Inferior parietal cortex (tissue), 1 donor: ENCODE data around the gene KIAA1217.
"Not testable (repeated sequence)": the region's sequence is repeated elsewhere in the genome, so short reads cannot be mapped to it uniquely, and the experiment has no call there.

Experiments
- DNase-seq: peaks from one replicate; pipeline ENCODE4 v3.0.0-alpha.2; 2016; ENCODE audit errors: extremely low spot score

KIAA1217 gene

DNA sequence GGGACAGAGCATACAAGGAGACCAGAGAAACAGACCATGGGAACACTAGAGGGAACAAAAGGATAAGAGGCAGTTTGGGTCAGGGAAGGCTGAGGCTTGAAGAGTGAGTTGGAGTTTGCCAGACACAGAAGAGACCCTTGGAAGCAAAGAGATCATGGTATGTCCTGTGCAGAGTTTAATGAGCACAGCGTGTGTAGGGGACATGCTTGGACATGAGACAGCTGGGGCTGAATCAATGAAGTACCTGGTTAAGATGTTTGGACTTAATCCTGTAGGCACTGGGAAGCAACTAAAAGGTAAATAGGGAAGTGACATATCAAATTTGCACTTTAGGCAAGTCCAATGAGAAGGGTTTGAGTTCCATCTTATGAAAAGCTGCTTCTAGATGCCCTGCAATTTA is 79.6 kb downstream of the KIAA1217 start:
- DNase-seq: no peak

DNA sequence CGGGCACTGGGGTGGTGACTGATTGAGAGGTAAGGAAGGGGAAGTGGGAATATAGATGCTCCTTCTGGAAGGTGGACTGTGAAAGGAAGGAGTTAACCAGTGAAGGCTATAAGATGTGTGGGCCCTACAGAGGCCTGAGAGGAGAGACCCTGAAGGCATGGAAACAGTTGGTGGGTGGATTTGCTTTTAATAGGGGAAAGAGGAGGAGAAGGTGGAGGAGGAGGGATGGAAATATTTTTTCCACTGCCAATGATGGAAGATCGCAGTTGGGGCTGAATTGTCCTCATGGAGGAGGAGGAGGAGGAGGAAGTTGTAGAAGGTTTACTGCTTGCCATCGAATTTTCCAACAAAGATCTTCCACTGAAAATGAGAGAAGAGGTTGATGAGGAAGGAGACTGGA is 80.3 kb downstream of the KIAA1217 start:
- no peak for DNase-seq

DNA sequence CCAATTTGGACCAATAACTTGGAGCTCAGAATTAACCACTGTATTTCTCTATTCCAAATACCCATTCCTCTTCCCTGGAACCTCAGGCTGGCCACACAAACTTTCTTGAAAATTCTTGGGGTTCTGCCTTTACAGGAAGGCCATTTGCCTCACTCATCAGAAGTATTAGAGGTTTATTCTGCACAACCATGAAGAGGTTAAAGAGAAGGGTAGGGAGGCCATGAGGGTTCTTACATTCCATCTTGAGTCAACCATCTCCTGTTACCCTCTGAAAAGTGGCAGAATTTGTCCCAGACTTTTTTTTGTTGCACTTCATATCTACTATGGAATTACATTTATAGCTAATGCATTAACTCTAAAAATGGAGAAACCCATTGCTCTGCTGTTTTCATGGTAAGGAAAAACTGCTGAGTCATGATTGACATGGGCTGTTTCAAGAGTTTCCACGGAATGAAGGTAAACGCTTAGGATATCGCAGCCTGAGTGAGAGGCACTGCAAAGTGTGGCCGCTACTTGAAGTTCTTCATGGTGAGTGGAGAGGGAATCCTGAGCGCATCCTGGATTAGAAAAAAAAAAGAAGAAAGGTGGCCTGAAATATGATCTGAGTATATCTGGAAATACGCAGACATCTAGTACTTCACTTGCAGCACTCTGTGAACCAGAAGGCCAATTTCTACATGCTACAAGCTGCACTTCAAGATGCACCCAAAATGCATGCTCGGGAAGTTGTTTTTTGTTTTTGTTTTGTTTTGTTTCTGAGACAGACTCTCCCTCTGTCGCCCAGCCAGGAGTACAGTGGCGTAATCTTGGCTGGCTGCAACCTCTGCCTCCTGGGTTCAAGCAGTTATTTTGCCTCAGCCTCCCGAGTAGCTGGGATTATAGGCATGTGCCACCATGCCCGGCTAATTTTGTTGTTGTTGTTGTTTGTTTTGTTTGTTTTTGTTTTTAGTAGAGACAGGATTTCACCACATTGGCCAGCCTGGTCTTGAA is 83.7 kb downstream of the KIAA1217 start:
- no peak for DNase-seq

DNA sequence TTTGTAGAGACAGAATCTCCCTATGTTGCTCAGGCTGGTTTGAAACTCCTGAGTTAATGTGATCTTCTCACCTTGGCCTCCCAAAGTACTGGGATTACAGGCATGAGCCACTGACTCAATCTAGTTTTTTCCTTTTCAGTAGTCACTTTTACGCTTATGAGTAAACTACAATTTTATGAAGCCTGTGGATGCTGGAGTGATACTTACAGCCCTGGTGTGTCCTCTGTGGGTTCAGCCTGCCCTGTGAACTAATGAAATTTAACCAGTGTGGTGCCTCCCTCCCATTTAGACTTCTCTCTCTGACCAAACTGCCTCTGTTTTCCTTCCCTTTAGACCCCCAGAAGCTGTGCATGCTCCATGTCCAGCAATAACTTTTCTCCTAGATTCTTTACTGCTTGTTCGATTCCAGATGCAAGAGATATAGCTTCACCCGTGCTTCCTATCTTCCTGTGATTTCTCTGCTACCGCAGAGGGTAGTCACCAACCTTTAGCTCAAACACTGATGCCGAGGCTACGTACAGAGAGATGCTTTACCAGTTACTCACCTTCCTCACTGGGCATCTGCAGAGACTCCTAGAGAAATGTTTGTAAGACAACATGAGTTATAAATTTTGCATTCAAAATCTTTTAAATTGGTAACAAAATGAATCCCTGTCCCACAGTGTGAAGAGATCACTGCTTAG is 90.8 kb downstream of the KIAA1217 start:
- no peak for DNase-seq

DNA sequence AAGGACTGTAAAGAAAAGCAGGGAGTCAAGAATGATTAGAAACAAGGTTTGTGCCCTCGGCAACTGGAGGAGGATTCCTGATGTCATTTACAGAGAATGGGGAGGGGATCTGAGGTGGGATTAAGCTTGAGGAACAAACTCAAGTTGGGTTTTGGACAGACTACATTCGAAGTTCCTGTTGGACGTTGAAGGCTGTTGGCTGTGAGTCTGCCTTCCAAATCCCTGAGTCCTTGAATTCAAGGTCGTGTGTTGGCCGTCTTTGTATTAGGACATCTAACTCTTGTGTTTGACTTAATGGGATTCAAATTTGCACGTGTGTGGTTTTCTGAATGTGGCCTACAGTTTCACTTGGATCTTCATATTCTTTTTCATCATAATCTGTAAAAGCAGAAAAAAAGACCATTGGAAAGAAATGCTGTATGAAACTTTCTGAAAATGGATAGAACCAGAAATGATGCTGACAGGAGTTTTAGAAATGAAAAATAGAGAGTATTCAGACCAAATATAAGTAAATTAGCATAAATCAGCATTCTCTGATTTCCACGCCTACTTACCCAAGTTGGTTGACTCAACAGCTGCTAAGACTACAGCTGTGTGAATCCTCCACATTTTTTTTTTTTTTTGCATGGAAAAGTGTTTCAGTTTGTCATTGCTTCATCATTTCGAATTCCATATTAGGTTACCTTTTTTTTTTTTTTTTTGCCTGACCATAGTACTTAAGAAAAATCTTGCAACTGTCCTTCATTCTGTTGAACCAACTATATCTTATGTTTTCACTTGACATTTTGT is 94.8 kb downstream of the KIAA1217 start:
- no peak for DNase-seq

DNA sequence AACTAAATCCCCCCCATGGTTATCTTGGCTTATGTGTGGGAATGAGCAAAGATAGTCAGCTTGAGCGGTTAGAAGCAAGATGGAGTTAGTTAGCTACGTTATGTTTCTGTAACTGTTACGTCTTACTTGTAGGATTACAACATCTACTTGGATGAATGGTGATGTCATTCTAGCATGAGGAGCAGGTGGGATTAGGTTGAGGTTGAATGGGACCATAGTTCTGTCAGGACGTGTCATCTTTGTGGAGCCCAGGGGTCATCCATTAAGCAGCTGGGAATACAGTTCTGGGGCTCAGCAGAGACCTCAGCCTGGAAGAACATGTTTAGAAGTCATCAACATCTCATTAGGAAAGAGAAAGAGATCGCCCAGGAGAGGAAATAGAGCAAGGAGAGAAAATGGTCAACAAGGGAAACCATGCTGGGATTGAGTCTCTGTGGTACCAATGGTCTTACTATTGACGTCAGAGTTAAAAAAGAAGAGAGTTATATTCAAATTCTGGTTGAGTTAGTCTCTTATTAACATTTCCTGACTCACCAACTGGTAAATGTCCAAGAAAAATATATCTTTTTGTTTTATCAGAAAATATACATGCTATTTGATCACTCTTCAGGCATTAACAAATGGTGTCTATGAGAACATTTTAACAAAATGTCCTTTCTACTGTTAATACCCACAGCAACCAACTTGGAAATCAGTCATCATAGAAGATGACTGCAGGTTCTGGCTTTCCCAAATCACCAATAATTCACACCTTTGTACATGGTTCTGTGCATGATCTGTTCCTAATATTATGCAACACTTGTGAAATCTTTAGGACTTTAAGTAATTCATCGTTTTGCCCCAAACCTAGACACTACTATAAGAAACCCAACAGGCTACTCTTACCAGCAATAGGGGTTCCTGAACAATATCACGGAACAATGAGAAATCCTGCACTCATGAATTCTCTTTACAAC is 96.9 kb downstream of the KIAA1217 start:
- DNase-seq: no peak

DNA sequence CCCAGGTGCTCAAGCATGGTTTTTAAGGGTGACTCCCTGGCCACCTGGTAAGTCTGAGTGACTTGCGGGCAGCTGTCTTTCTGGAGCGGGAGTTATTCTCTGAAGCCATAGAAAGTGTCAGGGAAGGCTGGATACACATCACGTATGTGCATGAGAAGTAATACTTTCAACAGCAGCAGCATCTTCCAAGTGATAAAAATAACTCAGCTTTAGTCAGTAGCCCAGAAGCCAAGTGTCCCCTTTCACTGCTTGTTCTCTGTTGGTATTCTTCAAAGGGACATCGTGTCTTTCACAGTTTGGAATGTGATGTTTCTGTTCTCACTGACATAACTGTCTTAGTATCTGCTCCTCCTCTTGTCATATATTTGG is 97.6 kb downstream of the KIAA1217 start:
- DNase-seq: peak; percentile 48

DNA sequence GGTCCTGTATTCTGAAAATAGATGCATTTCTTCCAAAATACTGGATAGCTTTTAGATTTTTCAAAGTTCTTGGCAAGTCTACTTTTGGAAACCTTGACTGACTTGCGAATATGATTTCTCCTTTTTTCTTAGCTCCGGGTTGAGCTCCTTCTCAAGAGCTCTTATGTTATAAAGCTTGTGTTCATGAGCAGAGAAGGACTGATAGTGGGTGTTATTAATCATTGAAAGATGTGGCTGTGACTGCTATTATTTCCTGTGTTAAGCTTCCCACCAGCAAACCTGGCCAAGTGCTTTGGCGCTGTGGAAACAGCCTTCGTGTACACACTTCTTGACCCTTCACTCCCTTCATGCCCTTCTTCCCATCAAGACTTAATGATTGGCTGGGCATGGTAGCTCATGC is 98.2 kb downstream of the KIAA1217 start:
- no peak for DNase-seq

DNA sequence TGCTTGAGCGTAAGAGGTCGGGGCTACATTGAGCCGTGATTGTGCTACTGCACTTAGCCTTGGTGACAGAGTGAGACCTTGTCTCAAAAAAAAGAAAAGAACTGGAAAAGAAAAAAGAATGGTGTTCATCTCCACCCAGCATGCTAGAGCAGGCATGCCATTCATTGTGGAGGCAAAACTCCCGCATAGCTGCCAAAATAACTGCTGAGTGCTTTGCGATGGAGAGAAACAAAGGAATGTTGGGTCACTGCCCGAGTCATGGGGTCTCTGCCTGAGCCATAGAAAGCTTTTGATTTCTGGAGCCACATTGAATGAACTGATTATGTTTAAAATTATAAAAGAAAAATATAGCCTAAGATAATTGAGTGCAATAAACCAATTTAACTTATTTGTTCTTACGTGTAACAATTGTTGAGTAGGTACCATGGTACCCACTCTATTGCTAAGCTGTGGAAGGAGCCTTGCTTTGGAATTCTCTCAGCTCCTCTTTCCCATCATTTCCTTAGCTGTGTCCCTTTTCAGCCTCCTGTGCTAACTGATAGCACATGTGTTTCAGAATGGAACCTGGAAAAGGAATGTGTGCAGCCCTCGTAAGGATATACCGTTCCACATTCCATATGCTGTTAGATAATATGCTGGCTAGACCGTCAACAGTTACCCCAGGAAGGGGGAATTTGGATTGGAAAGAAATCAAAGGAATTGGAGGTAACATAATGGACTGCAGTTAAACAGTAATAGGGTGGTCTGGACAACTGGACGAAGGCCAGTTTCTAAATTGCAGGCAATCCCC is 99.0 kb downstream of the KIAA1217 start:
- DNase-seq: no peak

DNA sequence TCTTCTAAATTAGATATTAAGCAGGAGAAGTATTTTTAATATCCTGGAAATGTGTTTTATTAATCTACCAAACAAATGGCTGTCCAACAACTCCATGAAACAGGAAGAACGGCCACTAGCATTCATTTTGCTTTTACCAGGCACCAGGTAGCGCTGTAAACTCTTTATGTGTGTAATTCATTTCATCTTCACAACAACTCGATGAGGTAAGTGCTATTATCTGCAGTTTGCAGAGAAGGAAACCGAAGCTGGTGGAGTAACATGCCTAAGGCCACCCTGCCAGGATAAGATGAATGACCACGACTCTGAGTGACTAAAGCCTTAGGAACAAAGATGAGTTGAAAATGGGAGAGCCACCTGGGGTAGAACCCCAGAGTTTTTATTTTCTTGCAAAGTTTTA is 101.2 kb downstream of the KIAA1217 start:
- no peak for DNase-seq

DNA sequence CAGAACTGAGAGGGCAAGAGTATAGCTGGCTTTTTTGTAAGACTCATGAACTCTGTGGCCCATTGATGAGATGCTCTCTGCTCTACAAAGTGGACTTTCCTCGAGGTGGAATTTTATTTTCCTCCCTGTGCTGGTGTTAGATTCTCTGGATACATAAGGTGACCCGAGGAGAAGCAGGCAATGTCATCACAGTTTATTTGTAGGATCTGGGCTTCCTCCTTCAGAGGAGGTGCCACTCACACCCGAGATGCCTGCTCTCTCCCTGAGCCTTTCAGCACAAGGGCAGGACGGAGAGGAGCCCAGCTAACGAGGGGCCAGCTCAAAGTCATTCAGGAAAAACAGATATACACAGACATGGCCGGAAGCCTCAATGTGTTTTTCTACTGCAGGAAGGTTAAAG is 103.0 kb downstream of the KIAA1217 start:
- DNase-seq: no peak

DNA sequence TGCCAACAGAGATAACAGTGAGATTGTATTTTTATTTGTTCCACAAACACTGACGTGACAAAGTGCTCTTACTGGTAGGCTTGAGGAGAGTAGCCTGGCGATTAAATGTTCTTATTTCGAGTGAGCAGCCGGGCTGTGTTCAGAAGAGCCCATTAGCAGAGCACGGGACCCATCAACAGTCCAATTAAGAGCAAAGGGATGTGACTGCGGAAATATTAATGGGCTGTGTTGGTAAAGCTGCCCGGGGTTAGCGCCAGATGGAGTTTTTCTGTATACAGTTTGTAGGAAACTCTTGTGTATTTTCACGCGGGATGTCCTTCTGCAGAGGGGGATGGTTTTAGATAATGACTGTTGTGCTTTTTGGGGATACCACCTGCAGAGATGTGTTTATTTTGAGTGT is 104.3 kb downstream of the KIAA1217 start:
- DNase-seq: no peak

DNA sequence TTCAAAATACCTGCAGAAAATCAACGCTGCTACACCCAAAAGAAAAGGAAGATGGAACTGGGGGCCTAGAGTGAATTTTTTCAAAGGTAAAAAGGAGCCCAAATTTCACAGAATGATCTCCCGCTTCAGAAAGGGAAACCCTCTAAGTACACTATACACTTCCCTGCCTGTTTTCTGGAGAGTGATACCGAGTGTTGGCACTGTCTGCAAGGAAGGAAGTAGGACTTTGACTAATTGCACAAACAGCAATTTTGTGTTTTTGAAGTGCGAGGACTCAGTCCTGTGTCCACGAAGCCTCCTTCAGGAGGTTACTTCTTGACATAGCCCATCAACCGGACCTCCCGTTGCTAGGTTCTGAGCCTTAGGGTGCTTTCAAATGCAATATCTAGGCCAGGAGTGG is 106.3 kb downstream of the KIAA1217 start:
- DNase-seq: no peak

DNA sequence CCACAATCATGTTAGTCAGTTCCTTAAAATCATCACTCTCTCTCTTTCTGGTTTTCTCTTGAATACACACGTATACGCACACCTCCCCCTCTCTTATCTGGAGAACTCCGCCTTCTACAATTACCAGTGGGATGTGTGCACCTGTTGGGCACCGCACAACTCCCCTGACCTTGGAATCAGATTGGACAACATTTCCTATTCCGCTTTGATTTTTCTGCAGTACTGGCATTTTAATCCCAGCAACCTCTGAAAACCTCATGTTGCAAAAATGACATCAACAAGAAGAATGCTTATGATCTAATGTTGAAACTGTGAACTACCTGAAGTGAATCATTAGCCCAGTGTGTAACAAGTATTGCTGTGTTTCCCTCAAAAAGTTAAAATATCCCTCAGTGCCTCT is 109.6 kb downstream of the KIAA1217 start:
- DNase-seq: no peak

DNA sequence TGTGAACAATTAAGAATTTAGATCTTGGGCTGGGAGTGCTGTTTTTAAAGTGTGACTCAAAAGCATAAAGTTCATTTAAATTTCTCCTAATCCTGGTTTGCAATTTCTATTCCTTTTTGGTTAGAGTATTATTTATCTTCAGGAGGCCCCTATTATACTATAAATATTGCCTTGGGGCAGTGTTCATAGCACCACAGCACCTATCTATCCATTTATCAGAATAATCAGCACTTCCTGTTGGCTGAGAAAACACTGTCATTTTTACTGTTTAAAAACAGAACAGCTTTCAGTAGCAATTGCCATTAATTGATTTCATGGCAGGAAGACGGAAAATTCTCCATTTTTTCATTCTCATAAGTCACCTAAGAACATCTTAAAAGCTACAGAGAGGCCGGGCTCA is 111.4 kb downstream of the KIAA1217 start:
- DNase-seq: no peak

DNA sequence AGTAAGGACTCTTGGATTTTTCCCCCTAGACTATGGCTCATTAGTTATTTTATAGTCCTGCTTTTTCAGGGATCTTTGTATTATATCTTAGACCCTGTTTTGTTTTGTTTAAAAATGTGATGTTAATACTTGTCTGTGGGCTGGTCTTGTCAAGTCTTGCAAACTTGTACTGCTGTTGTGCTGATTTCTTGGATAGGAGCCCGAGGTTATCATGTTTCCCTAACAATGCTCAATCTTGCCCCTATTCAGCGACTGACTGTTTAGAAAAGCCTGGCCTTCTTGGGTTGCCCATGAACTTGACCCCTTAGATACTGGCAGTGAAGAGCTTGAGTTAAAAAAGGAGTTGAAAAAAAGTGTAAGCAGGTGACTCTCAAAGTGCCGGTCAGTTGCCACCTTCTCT is 115.7 kb downstream of the KIAA1217 start:
- no peak for DNase-seq

DNA sequence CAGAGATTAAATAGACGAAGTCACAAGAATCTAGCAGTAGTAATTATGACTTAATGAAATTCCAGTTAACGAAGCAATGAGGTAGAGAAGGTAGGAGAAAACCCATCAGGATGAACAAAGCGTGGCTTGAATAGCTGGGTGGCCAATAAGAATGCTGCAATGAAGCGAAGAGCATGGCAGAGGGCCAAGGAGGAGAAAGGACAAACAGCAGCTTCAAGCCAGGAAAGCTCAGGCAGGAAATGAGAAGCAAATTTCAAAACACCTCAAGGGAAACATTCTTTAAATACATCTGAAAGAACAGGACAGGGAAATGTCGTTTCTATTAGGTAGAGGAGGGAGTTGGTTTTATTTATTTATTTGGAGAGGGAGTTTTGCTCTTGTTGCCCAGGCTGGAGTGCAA is 122.5 kb downstream of the KIAA1217 start:
- DNase-seq: no peak

DNA sequence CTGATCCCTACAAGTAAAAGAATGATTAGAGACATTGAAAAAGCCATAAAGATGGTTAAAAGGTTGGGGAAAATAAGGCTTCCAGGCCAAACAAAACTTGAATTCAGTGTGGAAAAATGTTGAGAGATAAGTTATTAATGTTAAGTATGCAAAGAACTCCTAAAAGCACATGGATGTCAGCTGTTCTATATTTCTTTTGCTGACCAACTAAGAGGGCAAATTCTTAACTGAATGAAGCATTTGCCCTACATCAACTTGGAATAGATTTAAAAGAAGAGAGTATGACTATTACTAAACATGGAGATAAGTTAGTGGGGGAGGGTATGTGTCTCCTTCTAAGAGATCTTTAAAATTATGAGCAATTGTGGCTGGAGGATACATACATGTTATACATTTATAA is 124.8 kb downstream of the KIAA1217 start:
- no peak for DNase-seq

DNA sequence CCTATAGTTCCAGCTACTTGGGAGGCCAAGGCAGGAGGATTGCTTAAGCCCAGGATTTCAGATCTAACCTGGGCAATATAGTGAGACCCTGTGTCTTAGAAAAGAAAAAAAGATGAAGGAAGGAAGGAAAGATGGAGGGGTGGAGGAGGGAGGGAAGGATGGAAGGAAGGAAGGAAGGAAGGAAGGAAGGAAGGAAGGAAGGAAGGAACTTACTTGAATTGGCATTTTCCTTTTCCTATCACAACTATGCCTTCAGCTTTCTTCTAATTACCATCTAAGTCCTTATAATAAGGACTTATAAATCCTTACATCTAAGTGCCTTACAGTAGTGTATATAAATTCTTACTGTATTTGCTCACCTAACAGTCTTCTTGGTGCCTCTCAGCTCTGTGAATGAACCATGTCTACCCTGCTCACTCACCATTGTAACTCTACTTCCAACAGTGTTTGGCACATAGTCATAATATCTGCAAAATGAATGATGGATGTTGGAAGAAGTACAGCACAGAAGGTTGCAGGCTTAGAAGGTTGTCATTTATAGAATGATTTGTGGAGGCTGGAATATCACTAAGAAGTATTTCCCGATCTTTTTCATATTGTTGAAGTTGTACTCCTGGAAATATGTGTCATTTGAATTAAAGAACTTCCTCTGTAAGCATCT is 125.5 kb downstream of the KIAA1217 start:
- no peak for DNase-seq

DNA sequence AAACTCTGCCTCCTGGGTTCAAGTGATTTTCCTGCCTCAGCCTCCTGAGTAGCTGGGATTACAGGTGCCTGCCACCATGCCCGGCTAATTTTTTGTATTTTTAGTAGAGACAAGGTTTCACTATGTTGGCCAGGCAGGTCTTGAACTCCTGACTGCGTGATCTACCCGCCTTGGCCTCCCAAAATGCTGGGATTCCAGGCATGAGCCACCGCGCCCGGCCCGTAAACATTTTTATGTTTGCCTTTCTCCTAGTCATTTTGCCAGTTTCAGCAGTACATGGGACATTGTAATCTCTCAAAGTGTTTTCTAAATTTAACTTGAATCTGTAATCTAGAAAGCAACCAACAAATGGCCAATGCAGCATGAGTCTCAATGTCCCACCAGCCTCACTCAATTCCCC is 128.8 kb downstream of the KIAA1217 start:
- DNase-seq: not testable (repeated sequence)
